ENCODE data around the gene CAMTA1.
"Not testable (repeated sequence)": the region's sequence is repeated elsewhere in the genome, so short reads cannot be mapped to it uniquely, and the experiment has no call there.

Gene CAMTA1

DNA sequence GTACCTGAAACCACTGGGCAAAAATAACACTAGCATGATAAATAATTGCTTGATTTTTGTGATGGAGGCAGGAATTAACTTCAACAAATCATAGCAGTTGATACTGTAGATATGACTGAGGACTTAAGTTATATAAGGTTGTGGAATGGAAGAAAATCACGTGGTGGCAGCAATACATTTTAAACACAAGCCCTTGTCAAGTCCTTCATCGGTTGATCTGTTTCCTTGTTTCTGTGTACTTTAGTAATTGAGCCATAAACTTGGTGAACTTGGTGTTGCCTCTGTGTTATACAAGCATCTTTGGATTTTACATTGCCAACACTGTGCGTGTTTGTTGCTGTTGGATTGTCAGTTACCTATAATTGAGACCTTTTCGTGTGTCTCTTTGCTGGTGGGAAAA lies 114.4 kb downstream of the CAMTA1 start:
- in situ Hi-C loops (cut with MboI; ENCODE audit: low sequenced_read_pairs) = loop anchor here (10.0 kb wide), 1 partner anchor 175 kb away; no protein-coding TSS in a partner anchor

DNA sequence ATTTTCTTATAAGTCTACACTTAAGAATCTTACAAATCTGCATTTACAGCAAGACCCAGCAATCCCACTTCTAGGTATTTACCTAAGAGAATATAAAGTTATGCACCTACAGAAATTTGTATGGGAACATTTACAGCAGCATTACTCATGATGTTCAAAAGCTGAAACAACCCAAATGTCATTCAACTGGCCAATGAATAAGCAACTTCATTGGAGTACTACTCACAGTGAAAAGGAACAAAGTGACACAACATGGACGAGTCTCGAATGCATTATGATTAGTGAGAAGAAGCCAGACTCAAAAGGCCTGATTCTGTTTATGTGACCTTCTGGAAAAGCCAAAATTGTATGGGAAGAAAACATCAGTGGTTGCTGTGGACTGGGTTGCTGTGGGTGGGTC lies 116.9 kb downstream of the CAMTA1 start:
- in situ Hi-C loops (cut with MboI; ENCODE audit: low sequenced_read_pairs) = no loop called here

DNA sequence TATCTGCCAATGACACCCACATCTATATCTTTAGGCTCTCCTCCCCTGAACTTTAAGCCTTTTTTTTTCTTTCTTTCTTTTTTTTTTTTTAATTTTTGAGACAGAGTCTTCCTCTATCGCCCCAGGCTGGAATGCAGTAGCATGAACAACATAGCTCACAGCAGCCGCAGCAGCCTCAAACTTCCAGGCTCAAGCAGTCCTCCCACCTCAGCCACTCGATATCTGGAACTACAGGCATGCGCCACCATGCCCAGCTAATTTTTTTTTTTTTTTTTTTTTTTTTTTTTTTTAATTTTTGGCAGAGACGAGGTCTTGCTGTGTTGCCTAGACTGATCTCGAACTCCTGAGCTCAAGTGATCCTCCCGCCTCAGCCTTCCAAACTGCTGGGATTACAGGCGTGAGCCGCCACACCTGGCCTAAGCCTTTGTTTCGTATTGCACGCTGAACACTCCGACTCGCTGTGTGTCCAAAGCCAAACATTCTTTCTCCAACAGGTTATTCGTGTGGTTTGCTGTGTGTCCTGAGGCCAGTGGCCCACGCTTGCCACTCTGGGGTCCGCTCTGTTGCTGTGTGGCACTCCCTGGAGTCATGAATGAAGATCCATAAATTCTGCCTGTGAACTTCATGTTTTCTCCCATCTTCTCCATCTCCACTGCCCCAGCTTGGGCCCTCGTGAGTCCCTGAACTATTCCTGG lies 119.4 kb downstream of the CAMTA1 start:
- in situ Hi-C loops (cut with MboI; ENCODE audit: low sequenced_read_pairs) = no loop called here

DNA sequence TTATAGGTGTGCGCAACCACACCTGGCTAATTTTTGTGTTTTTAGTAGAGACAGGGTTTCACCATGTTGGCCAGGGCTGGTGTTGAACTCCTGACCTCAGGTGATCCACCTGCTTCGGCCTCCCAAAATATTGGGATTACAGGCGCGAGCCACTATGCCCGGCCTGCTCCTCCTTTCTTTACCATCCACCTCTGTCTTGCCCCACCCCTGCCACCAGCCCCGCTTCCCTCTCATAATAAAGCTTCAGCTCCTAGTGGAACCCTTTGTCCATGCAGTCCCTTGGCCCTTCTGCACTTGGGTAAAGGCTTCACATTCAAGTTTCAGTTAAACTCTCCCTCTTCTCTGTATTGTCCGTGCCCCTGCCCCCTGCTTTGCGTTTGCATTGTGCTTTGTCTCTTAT lies 120.1 kb downstream of the CAMTA1 start:
- in situ Hi-C loops (cut with MboI; ENCODE audit: low sequenced_read_pairs) = no loop called here

DNA sequence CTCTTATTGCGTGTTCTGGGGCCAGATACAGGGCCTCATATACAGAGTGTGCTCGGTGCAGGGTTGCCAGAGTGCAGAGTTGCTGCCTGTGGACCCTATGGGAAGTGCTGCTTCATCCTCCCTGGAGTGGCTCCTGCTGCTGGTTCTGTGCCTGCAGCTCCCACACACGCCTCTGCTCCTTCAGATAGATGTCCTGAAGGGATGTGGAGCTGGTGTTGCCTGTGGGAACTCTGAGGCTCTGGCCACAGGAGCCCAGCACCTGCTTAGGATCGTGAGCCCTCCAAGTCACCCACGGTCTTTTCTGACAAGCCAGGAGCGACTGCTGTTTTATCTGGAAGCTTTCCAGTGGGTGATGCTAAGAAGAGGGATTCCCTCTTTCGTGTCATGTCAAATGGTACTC lies 120.5 kb downstream of the CAMTA1 start:
- in situ Hi-C loops (cut with MboI; ENCODE audit: low sequenced_read_pairs) = no loop called here

DNA sequence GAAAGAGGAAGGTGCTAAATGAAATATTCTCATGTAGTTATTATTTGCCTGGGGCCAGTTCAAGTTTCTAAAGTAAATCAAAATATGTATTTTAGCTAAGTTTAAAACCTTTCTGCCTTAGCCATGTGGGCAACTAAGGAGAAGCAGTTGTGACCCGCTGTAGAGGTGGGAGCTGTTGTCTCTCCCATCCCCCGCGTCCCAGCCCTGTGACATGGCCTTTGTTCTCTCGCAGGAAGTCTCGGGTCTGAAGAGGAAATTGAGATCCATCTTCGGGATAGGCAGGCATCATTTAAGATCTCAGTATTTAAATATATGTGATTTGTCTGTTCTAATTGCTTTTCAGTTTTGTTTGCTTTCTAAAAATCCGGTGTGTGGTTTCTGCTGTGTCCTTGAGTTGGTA lies 121.5 kb downstream of the CAMTA1 start:
- in situ Hi-C loops (cut with MboI; ENCODE audit: low sequenced_read_pairs) = no loop called here

DNA sequence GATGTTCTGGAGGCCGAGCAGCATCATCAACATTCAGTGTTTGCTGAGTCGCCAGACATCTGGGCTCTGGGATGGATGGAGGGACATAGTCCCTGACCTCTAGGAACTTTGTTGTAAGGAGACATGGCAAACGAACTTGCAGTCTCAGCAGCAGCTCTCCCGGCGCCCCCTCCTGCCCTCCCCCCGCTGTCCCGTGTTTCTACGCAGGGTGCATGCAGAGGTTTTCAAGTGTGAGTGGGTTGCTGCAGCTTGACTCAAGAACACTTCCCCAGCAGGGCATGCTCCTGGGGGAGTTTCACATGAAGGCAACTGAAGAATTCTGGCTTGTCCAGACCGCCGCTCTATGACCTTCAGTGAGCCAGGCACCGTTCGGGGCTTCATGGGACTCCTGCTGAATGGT lies 121.9 kb downstream of the CAMTA1 start:
- in situ Hi-C loops (cut with MboI; ENCODE audit: low sequenced_read_pairs) = no loop called here

DNA sequence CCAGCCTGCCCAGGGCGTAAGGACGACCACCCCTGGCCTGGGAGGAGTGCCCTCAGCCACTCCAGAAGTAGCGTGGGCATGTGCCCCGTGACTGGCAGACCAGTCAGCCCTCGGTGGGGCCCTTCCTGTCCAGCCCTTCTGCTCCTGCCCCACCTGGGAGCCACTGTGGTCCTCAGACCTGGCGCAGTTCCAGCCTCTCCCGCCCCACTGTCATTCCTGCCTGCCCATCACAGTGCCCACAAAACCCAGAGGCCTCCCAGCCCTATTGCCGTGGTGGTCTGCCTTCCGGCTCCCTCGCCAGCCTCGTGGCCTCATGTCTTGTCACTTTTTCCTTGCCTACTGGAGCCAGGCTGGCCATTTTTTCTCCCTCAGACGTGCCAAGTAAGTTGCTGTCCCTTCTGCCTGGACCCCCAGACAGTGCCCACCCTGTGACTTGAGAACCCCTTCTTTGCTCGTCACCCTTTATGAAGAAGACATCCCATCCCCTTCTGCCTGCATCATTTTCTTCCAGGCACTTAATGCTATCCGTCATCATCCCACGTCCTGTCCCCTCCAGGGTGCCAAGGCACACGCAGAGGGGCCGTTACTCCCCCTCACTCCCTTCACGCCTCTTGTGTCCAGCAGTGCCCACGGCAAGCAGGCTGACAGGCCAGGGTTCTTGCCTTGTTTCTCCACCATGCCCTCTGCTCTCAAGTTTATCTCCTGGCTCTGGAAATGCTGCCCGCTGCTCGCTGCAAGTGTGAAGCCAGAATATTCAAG lies 122.6 kb downstream of the CAMTA1 start:
- in situ Hi-C loops (cut with MboI; ENCODE audit: low sequenced_read_pairs) = no loop called here

DNA sequence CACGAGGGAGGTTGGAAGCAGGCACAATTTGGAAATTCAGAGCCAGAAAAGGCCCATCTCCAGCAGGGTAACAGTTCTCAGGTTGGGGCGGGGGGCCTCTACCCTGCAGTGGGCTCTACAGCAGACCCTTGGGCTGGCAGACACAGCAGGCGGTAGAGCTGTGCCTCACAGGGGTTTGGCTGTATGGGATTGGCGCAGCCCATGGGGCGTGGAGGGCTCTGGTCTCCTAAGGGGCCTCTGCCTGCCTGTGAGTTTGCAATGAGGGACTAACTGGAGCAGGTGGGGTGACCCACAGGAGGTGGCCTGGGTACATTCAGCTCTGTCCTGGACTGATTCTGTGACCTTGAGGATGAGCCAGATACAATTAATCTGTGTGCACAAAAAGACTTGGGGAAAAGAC lies 124.1 kb downstream of the CAMTA1 start:
- in situ Hi-C loops (cut with MboI; ENCODE audit: low sequenced_read_pairs) = no loop called here

DNA sequence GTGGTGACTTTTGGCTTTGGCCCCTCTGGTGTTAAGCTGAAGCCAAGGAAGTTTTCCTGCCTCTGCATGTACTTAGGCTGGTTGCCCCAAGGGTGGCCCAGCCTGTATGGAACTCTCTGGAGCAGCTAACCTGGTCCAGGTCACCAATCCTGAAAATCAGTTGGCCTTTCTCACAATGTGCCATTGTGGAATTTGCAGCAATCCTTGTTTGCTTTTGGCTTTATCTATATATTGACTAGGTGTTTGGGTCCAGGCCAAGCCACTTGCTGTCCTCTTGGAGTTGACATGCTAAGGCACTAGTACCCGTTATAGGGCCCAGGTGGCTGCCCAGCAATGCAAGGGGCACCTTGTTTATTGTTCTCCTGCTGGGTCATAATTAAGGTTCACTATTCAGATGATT lies 124.6 kb downstream of the CAMTA1 start:
- in situ Hi-C loops (cut with MboI; ENCODE audit: low sequenced_read_pairs) = no loop called here

DNA sequence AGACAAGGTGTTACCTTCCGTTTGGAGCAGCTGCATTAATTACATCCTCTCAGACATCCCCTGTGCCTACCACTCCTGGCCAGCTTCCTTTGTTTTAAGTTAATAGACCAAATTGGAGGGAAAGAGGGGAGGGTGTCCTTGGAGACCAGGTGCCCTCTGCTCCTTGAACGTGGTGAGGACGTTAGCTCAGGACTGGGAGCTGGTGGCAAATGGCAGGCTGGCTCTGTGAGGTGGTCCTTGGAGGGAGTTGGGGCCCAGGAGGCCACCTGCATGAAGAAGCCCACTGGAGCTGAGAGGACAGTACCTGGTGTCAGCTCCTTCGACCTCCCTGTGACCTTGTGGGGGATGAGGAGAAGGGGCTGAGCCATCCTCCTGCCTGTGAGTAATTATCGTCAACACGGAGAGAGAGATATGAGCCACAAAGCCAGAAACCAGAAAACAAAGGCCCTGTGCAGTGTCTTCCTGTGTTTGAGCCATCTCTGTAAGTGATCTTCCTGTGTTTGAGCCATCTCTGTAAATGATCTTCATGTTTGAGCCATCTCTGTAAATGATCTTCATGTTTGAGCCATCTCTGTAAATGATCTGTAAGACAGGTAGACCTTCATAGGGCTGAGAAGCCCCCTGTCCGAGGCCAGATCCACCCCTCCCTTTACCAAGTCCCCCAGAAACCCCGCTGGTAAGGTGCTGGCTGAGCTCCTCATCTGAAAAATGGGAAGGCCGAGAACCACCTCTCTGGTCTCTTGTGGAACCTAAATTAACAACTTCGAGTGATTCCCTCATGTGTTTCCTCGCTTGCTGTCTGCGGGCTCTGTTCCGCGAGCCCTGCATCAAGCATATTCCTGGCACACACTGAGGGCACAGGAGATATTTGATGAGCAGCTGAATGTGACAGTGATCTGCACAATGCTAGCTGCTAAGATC lies 126.0 kb downstream of the CAMTA1 start:
- in situ Hi-C loops (cut with MboI; ENCODE audit: low sequenced_read_pairs) = no loop called here

DNA sequence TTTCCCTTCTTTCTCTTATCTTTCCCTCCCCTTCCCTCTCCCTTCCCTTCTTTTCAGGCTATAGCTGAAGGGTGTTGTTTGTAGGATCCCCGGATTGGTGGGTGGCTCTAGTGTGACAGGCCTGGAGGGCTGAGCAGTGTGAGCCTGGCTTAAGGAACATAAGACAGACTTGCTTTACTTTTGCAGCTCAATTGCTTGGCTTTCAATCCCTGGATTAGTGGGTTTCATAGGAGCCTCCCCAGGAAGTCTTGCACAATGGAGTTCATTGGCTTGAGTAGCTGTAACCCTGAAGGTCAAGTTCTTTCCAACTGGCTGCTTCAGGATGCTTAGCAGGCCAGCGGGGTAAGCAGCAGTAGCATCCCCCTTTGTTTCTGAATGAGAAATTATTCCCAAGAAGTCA lies 126.7 kb downstream of the CAMTA1 start:
- in situ Hi-C loops (cut with MboI; ENCODE audit: low sequenced_read_pairs) = no loop called here

DNA sequence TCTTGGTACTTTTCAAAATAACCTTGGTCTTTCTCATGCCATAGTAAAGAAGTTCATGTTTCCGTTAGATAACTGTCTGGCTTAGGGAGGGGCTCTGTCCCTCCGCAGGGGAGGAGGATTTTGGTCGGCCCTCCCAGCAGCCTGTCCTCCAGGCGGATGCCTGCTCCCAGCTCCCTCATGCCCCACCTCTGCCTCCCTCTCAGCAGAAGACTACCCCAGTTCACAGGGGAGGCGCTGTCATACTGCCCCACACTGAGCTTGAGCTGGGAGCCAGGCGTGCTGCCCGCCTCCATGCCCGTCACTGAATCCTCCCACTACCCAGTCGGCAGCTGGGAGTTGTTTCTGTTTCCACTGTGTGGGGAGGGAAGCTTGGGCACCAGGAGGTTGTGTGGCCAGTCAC lies 127.3 kb downstream of the CAMTA1 start:
- in situ Hi-C loops (cut with MboI; ENCODE audit: low sequenced_read_pairs) = no loop called here

DNA sequence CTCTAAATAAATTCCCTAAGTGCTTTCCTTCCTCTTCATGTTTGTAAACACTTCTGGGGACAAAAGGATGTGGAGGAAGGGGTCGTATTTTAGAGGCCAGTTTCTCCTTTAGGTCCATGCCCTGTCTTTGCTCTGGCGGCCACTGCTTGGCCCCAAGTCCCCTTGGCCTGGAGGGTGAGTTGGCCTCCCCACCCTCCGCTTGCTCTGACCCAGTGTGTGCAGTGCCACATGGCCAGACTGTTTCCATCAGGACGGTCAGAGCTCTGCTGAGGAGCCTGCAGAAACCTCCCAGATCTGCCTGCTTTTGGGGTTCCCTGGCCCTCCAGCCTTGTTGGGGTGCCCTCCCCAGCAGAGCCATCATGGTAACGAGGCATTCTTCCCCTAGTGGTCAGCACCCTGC lies 127.8 kb downstream of the CAMTA1 start:
- in situ Hi-C loops (cut with MboI; ENCODE audit: low sequenced_read_pairs) = no loop called here

DNA sequence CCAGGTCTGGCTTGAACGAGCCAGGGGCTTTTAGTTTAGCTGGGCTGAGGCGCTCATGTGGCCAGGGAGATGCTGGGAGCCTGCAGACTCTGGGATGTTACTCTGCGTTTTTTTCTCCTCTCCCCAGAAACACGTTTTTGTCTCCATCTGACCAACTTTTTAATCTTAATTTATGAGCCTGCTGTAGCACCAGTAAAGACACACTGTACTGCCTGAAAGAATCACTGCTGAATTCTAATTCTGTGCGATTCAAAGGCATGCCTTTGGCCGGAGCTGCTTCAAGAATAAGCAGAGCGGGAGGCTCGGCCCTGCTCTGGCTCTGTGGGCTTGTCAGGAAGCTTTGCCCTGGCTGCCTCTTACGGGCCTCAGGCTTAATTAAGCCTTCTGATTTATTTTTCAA lies 129.5 kb downstream of the CAMTA1 start:
- in situ Hi-C loops (cut with MboI; ENCODE audit: low sequenced_read_pairs) = no loop called here

DNA sequence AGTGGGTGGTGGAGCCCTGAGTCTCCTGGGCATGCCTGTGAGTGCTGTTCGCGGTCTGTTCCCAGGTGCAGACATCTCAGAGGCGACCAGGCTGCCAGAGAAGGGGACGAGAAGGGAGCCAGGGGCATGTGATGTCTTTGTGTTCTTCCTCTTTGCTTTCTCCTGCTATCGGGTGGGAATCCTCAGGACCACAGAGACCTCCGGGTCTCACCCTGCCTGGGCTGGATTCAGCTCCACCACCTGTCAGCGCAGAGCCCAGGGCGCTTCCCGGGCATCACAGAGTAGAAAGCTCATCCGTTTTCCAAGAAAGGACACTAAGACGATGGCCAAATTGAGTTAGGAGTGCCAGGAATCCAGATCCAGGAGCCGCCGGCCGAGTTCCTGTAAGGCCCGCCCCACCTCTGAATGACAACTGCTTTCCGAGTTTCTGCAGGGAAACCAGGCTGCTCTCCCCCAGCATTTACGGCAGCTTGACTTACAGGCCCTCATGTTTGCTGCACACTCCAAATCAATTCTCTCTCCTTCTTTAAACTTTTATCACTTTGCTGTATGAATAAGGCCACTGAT lies 130.8 kb downstream of the CAMTA1 start:
- in situ Hi-C loops (cut with MboI; ENCODE audit: low sequenced_read_pairs) = no loop called here

DNA sequence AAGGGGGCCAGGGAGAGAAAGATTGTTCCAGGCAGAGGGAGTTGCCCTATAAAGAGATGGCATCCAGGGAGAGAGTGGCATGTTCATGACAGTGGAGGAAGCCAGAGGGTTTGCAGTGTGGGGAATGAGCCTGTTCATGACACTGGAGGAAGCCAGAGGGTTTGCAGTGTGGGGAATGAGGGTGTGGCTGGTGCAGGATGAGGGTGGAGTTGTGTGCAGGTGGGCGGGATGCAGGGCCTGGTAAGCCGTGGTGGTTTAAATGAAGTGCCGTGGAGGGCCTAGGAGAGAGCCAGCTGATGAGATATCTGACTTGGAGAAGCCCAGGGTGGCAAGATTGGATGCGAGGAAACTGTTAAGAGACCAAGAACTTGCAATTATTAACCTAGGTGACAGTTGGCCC lies 131.8 kb downstream of the CAMTA1 start:
- in situ Hi-C loops (cut with MboI; ENCODE audit: low sequenced_read_pairs) = no loop called here

DNA sequence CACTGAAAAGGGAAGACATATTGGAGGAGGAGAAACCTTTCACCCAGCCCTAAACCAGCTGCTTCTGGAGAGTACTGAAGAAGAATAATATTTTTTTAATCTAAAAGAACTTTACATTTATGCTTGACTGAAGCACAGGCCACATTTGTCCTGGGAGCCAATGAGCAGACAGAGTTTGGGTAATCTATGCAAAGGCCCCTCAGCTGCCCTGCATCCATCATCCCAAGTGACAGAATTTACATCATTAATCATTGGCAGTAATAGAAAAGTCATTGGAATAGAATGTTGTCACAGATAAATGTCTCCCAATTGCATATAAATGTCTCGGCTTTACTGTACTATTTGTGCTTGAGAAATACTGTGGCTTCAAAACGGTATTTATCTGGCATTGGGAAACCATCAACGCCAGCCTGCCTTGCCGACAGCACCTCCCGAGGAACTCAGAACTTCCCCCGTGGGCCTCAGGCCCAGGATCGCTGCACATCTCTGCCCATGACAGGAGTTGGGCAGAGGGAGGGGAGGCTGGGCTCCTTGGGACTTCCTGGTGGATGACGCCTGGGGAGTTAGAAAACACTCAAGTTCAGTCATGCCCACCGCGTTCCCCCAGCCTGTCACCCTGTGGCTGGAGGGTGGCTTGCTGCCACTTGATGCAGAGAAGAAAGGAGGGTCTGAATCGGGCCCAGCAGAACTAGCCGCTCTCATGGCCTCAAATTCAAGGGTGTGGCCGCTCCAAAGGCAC lies 133.1 kb downstream of the CAMTA1 start:
- in situ Hi-C loops (cut with MboI; ENCODE audit: low sequenced_read_pairs) = no loop called here

DNA sequence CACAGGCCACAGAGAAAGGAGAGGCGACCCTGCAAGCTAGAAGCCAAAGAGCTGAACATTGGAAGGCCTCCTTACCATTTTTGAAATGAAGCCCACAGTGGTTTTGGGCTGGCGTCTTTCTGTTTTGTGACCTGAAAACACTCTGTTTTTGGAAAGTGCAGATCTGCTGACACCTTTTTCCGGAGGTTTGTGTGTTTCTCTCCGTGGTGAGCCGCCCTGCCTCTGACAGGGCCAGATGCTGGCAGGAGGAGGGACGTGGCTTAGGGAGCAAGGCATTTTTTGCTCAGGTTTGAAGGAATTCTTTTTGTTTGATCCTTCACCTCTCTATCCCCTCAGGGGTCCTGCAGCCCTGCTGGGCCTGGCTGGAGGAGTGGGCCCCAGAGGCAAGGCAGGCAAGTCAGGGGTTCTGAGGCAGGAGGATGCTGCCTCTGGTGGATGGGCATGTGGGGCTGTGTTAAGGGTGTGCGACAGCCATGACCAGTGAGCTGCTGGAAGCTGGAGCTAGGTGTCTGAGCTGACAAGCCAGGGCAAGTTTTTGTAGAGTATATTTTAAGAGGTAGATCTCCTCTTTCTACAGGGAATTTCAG lies 133.8 kb downstream of the CAMTA1 start:
- in situ Hi-C loops (cut with MboI; ENCODE audit: low sequenced_read_pairs) = no loop called here

DNA sequence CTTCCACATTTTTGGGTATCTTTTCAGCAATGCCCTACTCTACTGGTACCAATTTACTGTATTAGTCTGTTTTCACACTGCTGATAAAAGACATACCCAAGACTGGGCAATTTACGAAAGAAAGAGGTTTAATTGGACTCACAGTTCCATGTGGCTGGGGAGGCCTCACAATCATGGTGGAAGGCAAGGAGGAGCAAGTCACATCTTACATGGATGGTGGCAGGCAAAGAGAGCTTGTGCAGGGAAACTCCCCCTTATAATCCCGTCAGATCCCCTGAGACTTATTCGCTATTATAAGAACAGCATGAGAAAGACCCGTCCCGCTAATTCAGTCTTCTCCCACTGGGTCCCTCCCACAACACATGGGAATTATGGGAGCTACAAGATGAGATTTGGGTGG lies 136.3 kb downstream of the CAMTA1 start:
- in situ Hi-C loops (cut with MboI; ENCODE audit: low sequenced_read_pairs) = not testable (repeated sequence)
